Activated B cell treated with CpG ODN at 0.5 μM for 24 hours (primary cell): ENCODE data around the gene ARHGAP40. TPM values are rescaled to one million over a fixed set of nuclear protein-coding genes. Genes with fewer than 3 reads are reported as not detected.
"Not testable (repeated sequence)": the region's sequence is repeated elsewhere in the genome, so short reads cannot be mapped to it uniquely, and the experiment has no call there.

Experiments
- ATAC-seq: fragments of 200-7000 bp; cut with Tn5 transposase; one replicate; pipeline ENCODE4 v1.10.0; 2021; ENCODE audit warnings: low read depth, mild to moderate bottlenecking, moderate library complexity
- CTCF ChIA-PET: fragments of 350-600 bp; sonication (Branson Sonifier 250); formaldehyde crosslinking; loops from one replicate; lab custom pipeline; 2021; ENCODE audit warnings: antibody characterized with exemption; lab: Charles Lee
- POLR2A ChIA-PET: fragments of 350-600 bp; sonication (Branson Sonifier 250); formaldehyde crosslinking; loops from one replicate; lab custom pipeline; 2021; ENCODE audit warnings: antibody characterized with exemption; lab: Charles Lee
- DNase-seq: peaks from one replicate; pipeline ENCODE4 v3.0.0; 2022
- H3K27ac Mint-ChIP-seq: one replicate; pipeline ENCODE4 v1.8.0; 2020; ENCODE audit warnings: mixed read lengths
- H3K27me3 Mint-ChIP-seq: one replicate; pipeline ENCODE4 v1.8.0; 2021; ENCODE audit warnings: mixed read lengths
- H3K36me3 Mint-ChIP-seq: one replicate; pipeline ENCODE4 v1.8.0; 2021; ENCODE audit warnings: low read depth, mixed read lengths
- H3K4me1 Mint-ChIP-seq: one replicate; pipeline ENCODE4 v1.8.0; 2021; ENCODE audit warnings: mixed read lengths
- H3K4me3 Mint-ChIP-seq: one replicate; pipeline ENCODE4 v1.8.0; 2020; ENCODE audit warnings: mild to moderate bottlenecking, mixed read lengths
- H3K9me3 Mint-ChIP-seq: one replicate; pipeline ENCODE4 v1.8.0; 2020; ENCODE audit warnings: mixed read lengths
- CTCF ChIP-seq: fragments of 200-600 bp; IDR thresholded peaks from one replicate; pipeline ENCODE4 v1.8.0; 2022; ENCODE audit warnings: antibody characterized with exemption, mild to moderate bottlenecking
- intact Hi-C: fragments of 100-400 bp; cut with micrococcal nuclease; formaldehyde crosslinking; loops from one replicate; pipeline ENCODE4 v1.15.1; 2024
- total RNA-seq: library from RNA; stranded (reverse); gene quantifications from 2 replicates; pipeline ENCODE4 v1.2.3, GENCODE V29; 2022

Gene ARHGAP40
- total RNA-seq, 1 donor from 2014 or later = not detected

GRCh38 chr20:38589351-38589750 lies 12.3 kb upstream of the ARHGAP40 start:
- ATAC-seq (no peak), DNase-seq (no peak)
- Mint-ChIP-seq H3K4me3 (no peak overlapping the region), H3K27me3 (peaks cover 8% of the 10 kb centered on the region), H3K27ac (no peak overlapping the region), H3K9me3 (no peaks in the 10 kb centered on the region), H3K36me3 (no peaks in the 10 kb centered on the region), H3K4me1 (no peaks in the 10 kb centered on the region)
- intact Hi-C loops = no loop called here
- TF ChIP-seq CTCF = no peak
- ChIA-PET POLR2A (no interaction called here), CTCF (no interaction called here)

GRCh38 chr20:38589967-38590675 lies 11.5 kb upstream of the ARHGAP40 start:
- Mint-ChIP-seq H3K4me3 (no peak overlapping the region), H3K9me3 (no peaks in the 10 kb centered on the region), H3K27ac (no peak overlapping the region), H3K27me3 (peaks cover 8% of the 10 kb centered on the region), H3K4me1 (no peaks in the 10 kb centered on the region), H3K36me3 (no peaks in the 10 kb centered on the region)
- ChIA-PET POLR2A (no interaction called here), CTCF (no interaction called here)
- DNase-seq = no peak
- no peak for ATAC-seq
- intact Hi-C loops = no loop called here
- no peak for TF ChIP-seq CTCF

GRCh38 chr20:38590676-38591473 lies 10.7 kb upstream of the ARHGAP40 start:
- DNase-seq (no peak), ATAC-seq (no peak)
- Mint-ChIP-seq H3K36me3 (no peaks in the 10 kb centered on the region), H3K27ac (no peak overlapping the region), H3K4me3 (no peak overlapping the region), H3K27me3 (peaks cover 8% of the 10 kb centered on the region), H3K4me1 (no peaks in the 10 kb centered on the region), H3K9me3 (no peaks in the 10 kb centered on the region)
- intact Hi-C loops = no loop called here
- ChIA-PET POLR2A (no interaction called here), CTCF (no interaction called here)
- no peak for TF ChIP-seq CTCF

- no peak for TF ChIP-seq CTCF
- H3K36me3 Mint-ChIP-seq = no peaks in the 10 kb centered on the region
- H3K4me1 Mint-ChIP-seq = no peaks in the 10 kb centered on the region
- POLR2A ChIA-PET = no interaction called here
- intact Hi-C loops = no loop called here
- no peaks in the 10 kb centered on the region for H3K9me3 Mint-ChIP-seq
- CTCF ChIA-PET = no interaction called here
- H3K27ac Mint-ChIP-seq = no peak overlapping the region
- no peak overlapping the region for H3K4me3 Mint-ChIP-seq
- DNase-seq (no peak), ATAC-seq (no peak)
- peaks cover 8% of the 10 kb centered on the region for H3K27me3 Mint-ChIP-seq
Observed at GRCh38 chr20:38591474-38592410, 9.9 kb upstream of the ARHGAP40 start.

GRCh38 chr20:38592411-38592790 lies 9.2 kb upstream of the ARHGAP40 start:
- POLR2A ChIA-PET, H3K27ac Mint-ChIP-seq, CTCF ChIA-PET, H3K4me3 Mint-ChIP-seq, H3K9me3 Mint-ChIP-seq, DNase-seq, ATAC-seq, H3K36me3 Mint-ChIP-seq, H3K4me1 Mint-ChIP-seq, intact Hi-C loops: not testable (repeated sequence)
- peaks cover 11% of the 10 kb centered on the region for H3K27me3 Mint-ChIP-seq

- POLR2A ChIA-PET, ATAC-seq, intact Hi-C loops, H3K9me3 Mint-ChIP-seq, H3K4me3 Mint-ChIP-seq, CTCF ChIA-PET, H3K4me1 Mint-ChIP-seq, DNase-seq, H3K27ac Mint-ChIP-seq, H3K36me3 Mint-ChIP-seq: not testable (repeated sequence)
- peaks cover 16% of the 10 kb centered on the region for H3K27me3 Mint-ChIP-seq
Observed at GRCh38 chr20:38594281-38594680, 7.3 kb upstream of the ARHGAP40 start.

- intact Hi-C loops, H3K27ac Mint-ChIP-seq, DNase-seq, H3K4me3 Mint-ChIP-seq, ATAC-seq, H3K9me3 Mint-ChIP-seq, H3K4me1 Mint-ChIP-seq, CTCF ChIA-PET, POLR2A ChIA-PET, H3K36me3 Mint-ChIP-seq: not testable (repeated sequence)
- H3K27me3 Mint-ChIP-seq = peaks cover 23% of the 10 kb centered on the region
Observed at GRCh38 chr20:38595886-38596285, 5.7 kb upstream of the ARHGAP40 start.
